HepG2 (cell line): ENCODE measurements around the gene MGAT2. TPM values are rescaled to one million over a fixed set of nuclear protein-coding genes. Genes with fewer than 3 reads are reported as not detected.

Source experiments
- ATAC-seq: fragments of 200-7000 bp; cut with Tn5 transposase; 3 replicates; pipeline ENCODE4 v1.9.1; 2020; ENCODE audit warnings: mild to moderate bottlenecking, moderate library complexity
- BruUV-seq: library from RNA; stranded (reverse); fragments of 400-500 nt; replicated peaks from 2 replicates; lab custom pipeline; 2021; lab: Mats Ljungman, UMichigan
- CTCF ChIA-PET: fragments of 300-600 bp; formaldehyde crosslinking; extraction: SDS; loops from one replicate; lab custom pipeline; 2021; ENCODE audit warnings: low total read pairs, inconsistent platforms, low intra/inter-chr PET ratio; lab: Yijun Ruan, JAX
- POLR2A ChIA-PET: fragments of 350-600 bp; sonication (Branson Sonifier 250); formaldehyde crosslinking; loops from one replicate; lab custom pipeline; 2020; ENCODE audit warnings: antibody characterized with exemption, inconsistent platforms; lab: Yijun Ruan, JAX
- DNase-seq: peaks from one replicate; pipeline ENCODE4 v3.0.0-alpha.2; 2015; ENCODE audit warnings: low spot score
- FAIRE-seq: peaks from 3 replicates; lab custom pipeline; 2011; peaks lifted over from hg19 to GRCh38; lab: Jason Lieb, UNC
- H2AFZ ChIP-seq: one replicate; pipeline ENCODE4 v1.6.1; 2011; ENCODE audit warnings: low read length, inconsistent platforms
- H3K27ac ChIP-seq: fragments of 300-600 bp; 3 replicates; pipeline ENCODE4 v1.8.0; 2011; ENCODE audit warnings: mixed run types, mild to moderate bottlenecking, mixed read lengths, low read length, inconsistent platforms; ENCODE audit not compliant: insufficient read depth; ENCODE audit errors: extremely low read length
- H3K27me3 ChIP-seq, 2 experiments: fragments of 200-600 bp in 1 of 2; 2 replicates in 1 of 2; 3 replicates in 1 of 2; pipeline versions ENCODE4 v1.6.0 to v1.8.0; 2011; ENCODE audit warnings: low read length in 2 of 2, mild to moderate bottlenecking in 2 of 2, moderate library complexity in 2 of 2, inconsistent platforms in 1 of 2; ENCODE audit not compliant: insufficient read depth in 2 of 2, control insufficient read depth in 1 of 2
- H3K36me3 ChIP-seq, 2 experiments: fragments of 200-600 bp in 1 of 2; replicated peaks in 1 of 2; 2 replicates in 1 of 2; 3 replicates in 1 of 2; pipeline versions ENCODE4 v1.5.1 to v1.8.0; 2011; ENCODE audit warnings: low read length in 2 of 2, inconsistent platforms in 1 of 2; ENCODE audit not compliant: insufficient read depth in 2 of 2, control insufficient read depth in 1 of 2
- H3K4me1 ChIP-seq: 2 replicates; pipeline ENCODE4 v1.5.1; 2012; ENCODE audit warnings: low read length, inconsistent platforms; ENCODE audit not compliant: insufficient read depth
- H3K4me2 ChIP-seq: 2 replicates; pipeline ENCODE4 v1.6.0; 2011; ENCODE audit warnings: low read depth, low read length, inconsistent platforms
- H3K4me3 ChIP-seq, 3 experiments: fragments of 200-600 bp in 1 of 3; sonication (generic), shearing (Covaris generic) in 1 of 3; replicated peaks in 1 of 3; 2 replicates each; pipeline ENCODE4 v1.5.1; 2011 to 2016; ENCODE audit warnings: low read length in 3 of 3, inconsistent platforms in 2 of 3, low read depth in 2 of 3, mild to moderate bottlenecking in 2 of 3, control low read depth in 1 of 3, mixed read lengths in 1 of 3; ENCODE audit not compliant: insufficient read depth in 1 of 3
- H3K79me2 ChIP-seq: one replicate; pipeline ENCODE4 v1.6.1; 2011; ENCODE audit warnings: low read length, inconsistent platforms; ENCODE audit not compliant: insufficient read depth
- H3K9ac ChIP-seq: 2 replicates; pipeline ENCODE4 v1.6.0; 2011; ENCODE audit warnings: mild to moderate bottlenecking, low read depth, low read length, inconsistent platforms; ENCODE audit not compliant: insufficient read depth
- H3K9me3 ChIP-seq: 2 replicates; pipeline ENCODE4 v1.5.1; 2012; ENCODE audit warnings: mild to moderate bottlenecking, low read length
- H4K20me1 ChIP-seq: 2 replicates; pipeline ENCODE4 v1.6.0; 2011; ENCODE audit warnings: inconsistent platforms, mild to moderate bottlenecking, low read length, moderate library complexity; ENCODE audit not compliant: insufficient read depth
- KMT2A ChIP-seq: sonication (generic); formaldehyde crosslinking; IDR thresholded peaks from 2 replicates; pipeline ENCODE4 v1.4.0; 2020; ENCODE audit warnings: missing genetic modification reagents
- MBD4 ChIP-seq: IDR thresholded peaks from 2 replicates; pipeline ENCODE4 v1.6.1; 2012; ENCODE audit warnings: low read length, inconsistent platforms, borderline replicate concordance
- RBFOX2 ChIP-seq: fragments of 200-400 bp; formaldehyde crosslinking; IDR thresholded peaks from 2 replicates; pipeline ENCODE4 v1.6.1; 2017; ENCODE audit warnings: low read depth, mild to moderate bottlenecking, low read length
- RBM22 ChIP-seq: fragments of 200-400 bp; formaldehyde crosslinking; optimal IDR thresholded peaks from 2 replicates; pipeline ENCODE3; 2017; ENCODE audit warnings: mild to moderate bottlenecking, low read length, moderate library complexity
- TP53 ChIP-seq: sonication (generic); formaldehyde crosslinking; conservative IDR thresholded peaks from 2 replicates; pipeline ENCODE4 v1.4.0; 2020; ENCODE audit warnings: missing genetic modification reagents
- ZNF75D ChIP-seq: sonication (generic); formaldehyde crosslinking; IDR thresholded peaks from 2 replicates; pipeline ENCODE4 v1.8.1; 2023; ENCODE audit warnings: missing genetic modification reagents, mild to moderate bottlenecking, borderline replicate concordance
- WGBS: methylation state at CpG from one replicate; pipeline ENCODE4 v1.1.6; 2017; ENCODE audit warnings: low lambda C conversion rate; 5-methylcytosine and 5-hydroxymethylcytosine counted together
- in situ Hi-C: cut with HindIII; loops from 2 replicates; pipeline ENCODE4 v1.10.0; 2017; ENCODE audit warnings: low pct_unique_long_range_greater_than_20kb; ENCODE audit not compliant: extremely low pct_ligation_motif_present
- intact Hi-C: fragments of 100-400 bp; cut with micrococcal nuclease; formaldehyde crosslinking; loops from one replicate; pipeline ENCODE4 v1.10.0; 2022; ENCODE audit not compliant: unreplicated experiment
- polyA plus RNA-seq, 8 experiments: library from polyadenylated mRNA; depleted of rRNA in 3 of 8; stranded (reverse) in 7 of 8; unstranded in 1 of 8; fragments of >200 nt; fragmentation: Illumina TruSeq in 4 of 8; extraction: Trizol in 4 of 8; gene quantifications; 2 replicates each; pipeline versions ENCODE4 v1.2.1 to v1.2.3, GENCODE V29; 2011 to 2016; ENCODE audit warnings: low read depth in 4 of 8, missing spikeins in 1 of 8, mixed read lengths in 1 of 8; ENCODE audit not compliant: insufficient read depth in 1 of 8
- total RNA-seq, 5 experiments: library from RNA; depleted of rRNA; stranded (reverse); fragments of >200 nt; fragmentation: Illumina TruSeq; extraction: Trizol; gene quantifications; 2 replicates each; pipeline ENCODE4 v1.2.3, GENCODE V29; 2016; ENCODE audit warnings: low read depth in 1 of 5
- TF ChIP-seq, protein P1 (sequence below): sonication (generic); formaldehyde crosslinking; IDR thresholded peaks from 2 replicates; pipeline ENCODE4 v1.5.1; 2020; ENCODE audit warnings: missing genetic modification reagents, mild to moderate bottlenecking, borderline replicate concordance

The MGAT2 gene
- total and polyA plus RNA-seq, 2 of the 13 experiments (the other 11 are each of a cell fraction or from before 2014, with no cell fraction given): 12.9 to 51.9 TPM

DNA sequence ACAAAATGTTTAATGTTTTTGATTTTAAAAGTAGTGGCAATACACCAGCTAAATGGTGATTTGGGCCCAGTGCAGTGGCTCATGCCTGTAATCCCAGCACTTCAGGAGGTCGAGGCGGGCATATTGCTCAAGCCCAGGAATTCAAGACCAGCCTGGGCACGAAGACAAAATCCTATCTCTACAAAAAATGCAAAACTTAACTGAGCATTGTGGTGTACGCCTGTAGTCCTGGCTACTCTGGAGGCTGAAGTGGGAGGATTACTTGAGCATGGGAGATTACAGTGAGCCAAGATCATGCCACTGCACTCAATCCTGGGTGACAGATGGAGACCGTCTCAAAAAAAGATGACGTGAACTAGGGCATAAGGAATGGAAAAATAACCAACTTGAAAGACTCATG, 4.8 kb upstream of the MGAT2 start:
- 94% methylated on average over 6 of the region's 6 CpGs for WGBS
- BruUV-seq: no TSS peak
- peaks cover 28% of the 10 kb centered on the region for H3K79me2 ChIP-seq

DNA sequence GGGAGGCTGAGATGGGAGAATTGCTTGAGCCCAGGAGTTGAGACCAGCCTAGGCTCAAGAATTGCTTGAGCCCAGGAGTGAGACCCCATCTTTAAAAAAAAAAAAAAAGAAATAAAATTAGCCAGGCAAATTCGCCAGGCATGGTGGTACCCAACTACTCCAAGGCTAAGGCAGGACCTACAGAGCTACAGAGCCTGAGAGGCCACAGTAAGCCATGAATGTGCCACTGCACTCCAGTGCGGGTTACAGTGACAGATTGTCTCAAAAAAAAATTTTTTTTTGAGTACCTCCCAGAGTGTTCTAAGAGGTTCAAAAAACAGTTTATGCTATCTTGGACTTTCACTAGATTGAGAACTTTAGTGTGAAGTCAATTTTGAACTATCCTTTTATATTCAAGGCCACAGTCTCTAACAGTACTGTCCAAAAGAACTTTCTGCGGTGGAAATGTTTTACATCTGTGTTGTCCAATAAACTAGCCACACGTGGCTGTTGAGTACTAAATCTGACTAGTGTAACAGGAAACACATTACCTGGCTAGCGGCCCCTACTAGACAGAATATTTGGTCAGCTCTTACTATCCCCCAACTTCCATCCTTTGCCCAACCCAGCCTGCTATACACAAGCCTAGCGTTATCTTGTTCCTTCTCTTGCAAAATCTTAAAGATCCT, 2.6 kb upstream of the MGAT2 start:
- in situ Hi-C loops (no loop called here), intact Hi-C loops (no loop called here)
- FAIRE-seq: no peak
- DNase-seq: no peak
- Histone ChIP-seq H2AFZ (no peak overlapping the region), H3K4me1 (peaks cover 46% of the 10 kb centered on the region), H3K27me3 (no peaks in the 10 kb centered on the region; a peak in 1 of 5 replicates), H3K79me2 (peaks cover 50% of the 10 kb centered on the region), H3K27ac (no peak overlapping the region), H3K9me3 (no peaks in the 10 kb centered on the region), H4K20me1 (peaks cover 12% of the 10 kb centered on the region), H3K9ac (no peak overlapping the region), H3K4me3 (no peak overlapping the region), H3K4me2 (no peak overlapping the region; the same call in 1 of the 2 replicates), H3K36me3 (peaks cover 0 to 14% of the 10 kb centered on the region in 2 experiments; a peak in 2 of 5 replicates)
- ATAC-seq: no peak
- ChIA-PET CTCF (no interaction called here), POLR2A (interaction anchor here (0.6 to 0.9 kb wide), 2 partner anchors 19 to 32 kb away, joined by 3 to 4 read pairs; partner anchors contain the start of genes LRR1 and RPS29)
- 87% methylated on average over 6 of the region's 6 CpGs for WGBS
- BruUV-seq: no TSS peak
- TF ChIP-seq MBD4: 0 out of 2 replicates have a peak, but pooled peaks have one; percentile 30
- peak; percentile 44 for TF ChIP-seq RBM22
- TF ChIP-seq TP53 (CRISPR knock-in tag): no peak

More for the DNA sequence above, 4.8 kb upstream of the MGAT2 start:
- ChIA-PET CTCF (no interaction called here), POLR2A (no interaction called here)
- no peak overlapping the region for H3K4me3 ChIP-seq
- H3K27me3 ChIP-seq: no peaks in the 10 kb centered on the region; a peak in 1 of 5 replicates
- no peak overlapping the region for H3K4me2 ChIP-seq
- ATAC-seq (no peak), DNase-seq (no peak), FAIRE-seq (no peak)
- peaks cover 34% of the 10 kb centered on the region for H3K4me1 ChIP-seq
- no peak overlapping the region for H3K9ac ChIP-seq
- no peak overlapping the region for H2AFZ ChIP-seq
- H3K27ac ChIP-seq: no peak overlapping the region
- H3K9me3 ChIP-seq: no peaks in the 10 kb centered on the region
- no peaks in the 10 kb centered on the region; the same call in 1 of the 2 replicates for H4K20me1 ChIP-seq
- intact Hi-C loops (no loop called here), in situ Hi-C loops (no loop called here)
- H3K36me3 ChIP-seq: peaks cover 1 to 14% of the 10 kb centered on the region in 2 experiments; a peak in 2 of 5 replicates
- TF ChIP-seq, protein P1, sequence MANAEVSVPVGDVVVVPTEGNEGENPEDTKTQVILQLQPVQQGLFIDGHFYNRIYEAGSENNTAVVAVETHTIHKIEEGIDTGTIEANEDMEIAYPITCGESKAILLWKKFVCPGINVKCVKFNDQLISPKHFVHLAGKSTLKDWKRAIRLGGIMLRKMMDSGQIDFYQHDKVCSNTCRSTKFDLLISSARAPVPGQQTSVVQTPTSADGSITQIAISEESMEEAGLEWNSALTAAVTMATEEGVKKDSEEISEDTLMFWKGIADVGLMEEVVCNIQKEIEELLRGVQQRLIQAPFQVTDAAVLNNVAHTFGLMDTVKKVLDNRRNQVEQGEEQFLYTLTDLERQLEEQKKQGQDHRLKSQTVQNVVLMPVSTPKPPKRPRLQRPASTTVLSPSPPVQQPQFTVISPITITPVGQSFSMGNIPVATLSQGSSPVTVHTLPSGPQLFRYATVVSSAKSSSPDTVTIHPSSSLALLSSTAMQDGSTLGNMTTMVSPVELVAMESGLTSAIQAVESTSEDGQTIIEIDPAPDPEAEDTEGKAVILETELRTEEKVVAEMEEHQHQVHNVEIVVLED (CRISPR knock-in tag): no peak
- no peak for TF ChIP-seq ZNF75D (CRISPR knock-in tag)
- TF ChIP-seq KMT2A (CRISPR knock-in tag): no peak
- TF ChIP-seq RBFOX2: 0 out of 2 replicates have a peak, but pooled peaks have one; percentile 9
